Stimulated activated CD8-positive, alpha-beta memory T cell treated with anti-CD3 and anti-CD28 coated beads, Interleukin-12 subunit alpha, Interleukin-12 subunit beta, amount 100 ng/mL, for 4 hours (primary cell): ENCODE measurements around the gene SLX4IP.
"Not testable (repeated sequence)": the region's sequence is repeated elsewhere in the genome, so short reads cannot be mapped to it uniquely, and the experiment has no call there.

Source experiments
- DNase-seq: peaks from one replicate; pipeline ENCODE4 v3.0.0-alpha.2; 2020; ENCODE audit warnings: low read depth

The SLX4IP gene

DNA sequence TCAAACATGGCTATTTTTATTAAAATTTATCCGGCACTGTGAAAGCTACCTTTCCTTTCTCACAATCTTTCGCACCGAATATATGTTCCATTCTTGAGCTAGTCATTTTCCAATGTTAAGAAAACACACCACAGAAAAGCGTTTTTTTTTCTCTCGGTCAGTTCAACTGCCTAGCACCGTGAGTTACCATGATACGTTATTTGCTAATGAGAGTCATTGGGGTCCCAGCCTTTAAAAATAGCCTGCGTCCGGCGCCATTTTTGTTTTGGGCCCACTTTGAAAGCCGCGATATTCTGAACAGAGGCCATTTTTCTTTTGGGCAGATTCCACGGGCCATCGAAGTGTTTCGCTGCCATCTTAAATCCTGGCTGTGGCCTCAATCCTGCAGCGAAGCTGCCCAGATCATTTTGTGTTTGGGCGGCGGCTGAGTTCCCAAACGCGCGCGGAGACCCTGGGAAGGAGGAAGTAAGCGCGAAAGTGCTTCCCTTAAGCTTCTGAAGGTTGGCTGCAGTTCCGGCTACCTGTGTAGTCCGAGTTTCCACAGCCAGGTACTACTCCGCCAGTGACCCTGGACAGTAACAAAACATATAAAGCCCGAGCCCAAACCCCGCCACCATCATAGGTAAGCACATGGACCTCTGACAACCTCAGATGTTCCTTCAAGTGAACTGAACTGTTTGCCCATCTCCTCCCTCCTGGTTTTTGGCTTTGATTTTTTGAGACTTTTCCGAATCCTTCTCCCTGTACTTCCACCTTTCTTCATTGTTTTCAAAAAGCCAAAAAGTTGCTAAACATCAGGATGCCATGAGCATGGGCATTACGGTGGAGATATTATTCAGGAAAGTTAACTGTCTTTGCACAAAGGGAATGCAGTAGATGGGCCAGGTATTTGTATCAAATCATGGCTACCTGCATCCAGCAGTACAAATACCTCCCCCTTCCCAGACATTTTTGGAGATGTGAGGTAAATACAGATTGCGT is at the start of gene SLX4IP:
TSS of gene SLX4IP (plus strand) at position 474 of the 981 bp plus-strand sequence. CDS start 22,900 bp downstream, outside the sequence.
- peak; percentile 69 for DNase-seq

GRCh38 chr20:10385850-10386544 is 49.1 kb upstream of the SLX4IP start:
- DNase-seq: no peak

DNA sequence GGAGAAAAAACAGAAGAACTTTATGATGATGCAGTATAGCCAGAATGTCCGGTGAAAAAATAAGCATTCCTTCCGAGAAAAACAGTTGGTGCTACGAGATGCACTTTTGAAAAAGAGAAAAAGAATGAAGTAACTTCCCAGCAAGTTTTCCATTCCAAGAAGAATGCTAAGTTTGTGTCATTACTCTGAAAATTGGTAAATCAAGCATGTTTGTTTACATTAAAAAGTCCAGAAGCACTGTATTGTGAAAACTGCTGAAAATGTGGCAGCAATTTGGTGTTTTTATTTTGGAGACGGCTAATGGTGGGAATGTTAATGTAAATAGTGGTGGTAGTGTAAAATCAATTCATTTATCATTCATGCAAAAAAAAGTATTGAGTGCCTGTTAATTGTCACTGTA is 47.4 kb upstream of the SLX4IP start:
- no peak for DNase-seq

- DNase-seq: no peak
These were observed 46.5 kb upstream of the SLX4IP start for GRCh38 chr20:10388597-10388996.

GRCh38 chr20:10390709-10391108 is 44.4 kb upstream of the SLX4IP start:
- DNase-seq: no peak

- not testable (repeated sequence) for DNase-seq
These were observed 40.4 kb upstream of the SLX4IP start for GRCh38 chr20:10394752-10395151.

- DNase-seq: no peak
These were observed 36.2 kb upstream of the SLX4IP start for GRCh38 chr20:10398834-10399369.

- DNase-seq: no peak
These were observed 32.0 kb upstream of the SLX4IP start for GRCh38 chr20:10402938-10403608.

DNA sequence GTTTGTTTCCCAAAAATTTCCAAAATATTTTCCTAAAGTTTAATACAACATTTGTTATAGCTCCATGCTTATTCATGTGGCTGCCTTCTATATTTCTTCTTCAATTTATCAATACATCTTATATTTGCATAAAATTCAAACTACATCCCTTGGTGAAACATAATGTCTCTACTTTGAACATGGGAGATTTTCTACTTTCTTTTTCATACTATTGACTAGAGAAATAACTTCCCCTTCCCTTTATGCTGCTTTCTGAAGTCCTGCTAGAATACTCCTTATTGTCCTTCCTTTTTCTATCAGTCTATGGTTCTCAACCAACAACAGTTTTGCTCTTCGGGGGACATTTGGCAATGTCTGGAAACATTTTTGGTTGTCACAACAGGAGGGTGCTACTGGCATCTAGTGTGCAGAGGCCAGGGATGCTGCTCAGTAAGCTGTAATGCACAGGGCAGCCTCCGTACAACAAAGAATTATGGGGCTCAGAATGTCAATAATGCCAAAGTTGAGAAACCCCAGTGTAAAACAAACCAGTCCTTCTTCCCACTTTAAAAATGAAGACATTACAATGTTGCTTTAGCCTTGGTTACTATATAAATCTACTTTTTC is 31.0 kb upstream of the SLX4IP start:
- DNase-seq: no peak

- no peak for DNase-seq
These were observed 30.1 kb upstream of the SLX4IP start for GRCh38 chr20:10404959-10405530.

GRCh38 chr20:10408108-10408813 is 26.8 kb upstream of the SLX4IP start:
- no peak for DNase-seq

DNA sequence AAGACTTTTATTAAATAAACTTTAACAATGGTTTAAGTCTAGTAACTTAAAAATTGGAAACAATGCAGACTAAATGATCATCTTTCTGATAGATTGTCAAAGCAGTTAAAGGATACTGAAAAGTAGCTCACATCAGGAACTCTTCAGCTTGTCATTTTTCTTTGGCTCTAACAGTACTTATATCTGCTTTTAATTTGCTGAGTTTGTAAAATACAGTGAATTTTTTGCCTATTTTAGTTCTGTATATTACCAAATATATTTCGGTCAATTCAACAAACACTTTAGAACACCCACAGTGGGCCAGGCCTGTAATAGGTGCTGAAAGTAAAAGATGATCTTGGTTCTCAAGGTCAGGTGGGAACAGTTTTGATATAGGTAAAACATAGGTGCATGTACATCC is 23.4 kb upstream of the SLX4IP start:
- no peak for DNase-seq

GRCh38 chr20:10412591-10413408 is 22.3 kb upstream of the SLX4IP start:
- no peak for DNase-seq

DNA sequence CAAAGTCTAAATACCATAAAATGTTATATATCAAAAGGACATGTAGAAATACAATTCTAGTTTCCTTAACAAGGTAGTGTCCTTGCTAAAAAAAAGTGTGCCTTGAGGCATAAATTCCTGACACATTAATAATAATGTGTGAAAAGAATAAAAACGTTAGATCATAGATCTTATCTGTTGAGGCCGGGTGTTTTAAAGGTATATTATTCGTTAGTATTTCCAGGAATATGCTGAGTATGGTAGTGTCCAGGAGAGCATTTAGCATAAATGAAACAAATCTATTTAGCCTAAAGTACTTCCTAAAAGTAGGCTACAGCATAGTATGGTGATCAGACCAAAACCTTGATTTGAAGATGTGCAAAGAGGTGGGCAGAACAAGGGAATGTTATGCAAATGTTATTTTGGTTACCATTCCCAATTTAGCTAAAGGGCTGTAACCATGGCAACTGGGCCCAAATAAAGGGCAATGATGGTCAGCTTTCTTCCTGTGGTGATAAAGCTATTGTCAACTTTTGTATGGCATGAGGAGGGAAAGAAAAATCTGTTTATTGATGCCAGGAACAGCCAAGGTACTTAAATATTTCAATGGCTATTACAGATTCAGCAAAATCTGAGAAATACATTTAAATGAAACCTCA is 20.0 kb upstream of the SLX4IP start:
- DNase-seq: no peak

DNA sequence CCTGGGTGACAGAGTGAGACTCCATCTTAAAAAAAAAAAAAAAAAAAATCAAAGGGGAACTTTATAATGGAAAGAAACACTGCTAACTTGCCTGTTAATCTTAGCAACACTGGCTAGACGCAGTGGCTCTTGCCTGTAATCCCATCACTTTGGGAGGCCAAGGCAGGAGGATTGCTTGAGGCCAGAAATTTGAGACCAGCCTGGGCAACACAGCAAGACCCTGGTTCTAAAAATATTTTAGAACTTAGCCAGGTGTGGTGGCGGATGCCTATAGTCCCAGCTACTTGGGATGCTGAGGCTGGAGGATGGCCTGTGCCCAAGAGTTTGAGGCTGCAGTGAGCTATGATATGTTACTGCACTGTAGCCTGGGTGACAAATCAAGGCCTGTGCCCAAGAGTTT is 17.9 kb upstream of the SLX4IP start:
- DNase-seq: not testable (repeated sequence)

GRCh38 chr20:10419550-10420133 is 15.5 kb upstream of the SLX4IP start:
- DNase-seq: no peak

DNA sequence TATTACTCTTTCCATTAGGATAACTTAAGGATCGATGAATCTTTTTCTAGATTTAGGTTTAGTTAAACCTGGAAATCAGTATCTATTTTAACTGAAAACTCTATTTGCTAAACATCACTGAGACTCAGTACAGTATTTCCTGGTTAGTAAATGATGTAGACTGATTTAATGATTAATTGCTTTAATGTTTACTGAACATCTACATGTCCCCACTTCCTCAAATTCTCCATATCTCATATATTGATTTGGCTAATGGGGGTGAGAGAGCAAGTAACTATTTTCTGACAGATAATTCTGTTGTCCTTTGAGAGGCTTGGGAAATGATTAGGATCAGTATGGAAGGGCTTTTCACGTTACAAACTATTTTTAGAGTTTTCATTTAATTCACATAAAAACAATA is 11.4 kb upstream of the SLX4IP start:
- DNase-seq: no peak

DNA sequence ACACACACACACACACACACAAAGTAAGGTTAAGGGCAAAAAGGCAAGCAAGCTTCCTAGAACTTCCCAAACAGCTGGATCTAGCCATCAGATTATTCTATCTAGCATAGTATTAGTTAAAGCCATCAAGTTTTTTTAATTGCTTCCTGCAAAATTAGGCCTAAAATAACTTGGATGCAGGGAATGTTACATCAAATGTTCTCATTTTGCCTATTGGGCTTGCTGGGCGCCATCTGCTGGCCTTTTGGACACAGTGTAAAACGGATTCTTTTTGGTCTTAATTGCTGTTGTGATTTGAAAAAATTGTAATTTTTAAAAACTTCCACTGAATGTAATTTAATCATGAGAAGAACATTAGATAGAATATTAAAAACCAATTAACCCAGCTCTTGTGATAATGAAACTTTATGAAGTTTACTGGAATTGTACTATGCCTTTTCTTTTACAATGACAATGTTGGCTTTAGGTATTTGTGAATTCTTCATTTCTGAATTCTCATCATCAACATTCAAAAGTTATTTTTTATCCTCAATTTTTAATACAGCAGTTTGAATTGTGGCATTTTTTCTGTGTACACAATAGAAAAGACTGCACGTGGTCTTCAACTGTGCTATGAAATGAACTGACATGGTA is 7.9 kb upstream of the SLX4IP start:
- DNase-seq: no peak

GRCh38 chr20:10428008-10428407 is 7.1 kb upstream of the SLX4IP start:
- DNase-seq: no peak
